Measurements from ENCODE around the gene UBXN2A. TPM values are rescaled to one million over a fixed set of nuclear protein-coding genes. Genes with fewer than 3 reads are reported as not detected.

Gene UBXN2A
- total RNA-seq, 1 donor from 2014 or later = 14.1 TPM

DNA sequence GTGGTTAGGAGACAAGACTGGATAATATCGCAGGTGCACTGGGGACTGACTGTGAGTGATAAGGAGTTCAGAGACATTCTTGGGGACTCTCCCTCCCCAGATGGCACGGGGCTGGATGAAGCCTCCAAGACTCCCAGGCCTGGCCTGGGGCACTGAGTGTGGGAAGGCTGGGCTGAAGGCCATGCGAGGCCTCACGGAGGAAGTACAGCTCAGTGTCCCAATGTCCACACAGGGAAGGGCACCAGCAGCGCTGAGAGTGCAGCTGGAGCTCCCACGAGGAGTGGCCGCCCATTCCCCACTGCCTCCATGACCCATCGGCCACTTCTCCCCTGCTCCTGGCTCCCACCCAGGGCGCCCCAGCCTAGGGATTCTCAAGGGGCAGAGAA, 76.1 kb downstream of the UBXN2A start:
- no peaks in the 10 kb centered on the region for H3K4me1 ChIP-seq
- H3K27me3 ChIP-seq (ENCODE audit: low read depth) = peaks cover 5% of the 10 kb centered on the region
- H3K27ac ChIP-seq = no peak overlapping the region
- intact Hi-C loops (cut with DNase I) = no loop called here
- ATAC-seq (peak in 1 of 2 donors; percentile 8), DNase-seq (no peak)
- no peaks in the 10 kb centered on the region for H3K9me3 ChIP-seq
- TF ChIP-seq CTCF (IDR thresholded peaks at IDR 0.05) = no peak
- H3K36me3 ChIP-seq = no peaks in the 10 kb centered on the region
- H3K4me3 ChIP-seq = no peak overlapping the region

DNA sequence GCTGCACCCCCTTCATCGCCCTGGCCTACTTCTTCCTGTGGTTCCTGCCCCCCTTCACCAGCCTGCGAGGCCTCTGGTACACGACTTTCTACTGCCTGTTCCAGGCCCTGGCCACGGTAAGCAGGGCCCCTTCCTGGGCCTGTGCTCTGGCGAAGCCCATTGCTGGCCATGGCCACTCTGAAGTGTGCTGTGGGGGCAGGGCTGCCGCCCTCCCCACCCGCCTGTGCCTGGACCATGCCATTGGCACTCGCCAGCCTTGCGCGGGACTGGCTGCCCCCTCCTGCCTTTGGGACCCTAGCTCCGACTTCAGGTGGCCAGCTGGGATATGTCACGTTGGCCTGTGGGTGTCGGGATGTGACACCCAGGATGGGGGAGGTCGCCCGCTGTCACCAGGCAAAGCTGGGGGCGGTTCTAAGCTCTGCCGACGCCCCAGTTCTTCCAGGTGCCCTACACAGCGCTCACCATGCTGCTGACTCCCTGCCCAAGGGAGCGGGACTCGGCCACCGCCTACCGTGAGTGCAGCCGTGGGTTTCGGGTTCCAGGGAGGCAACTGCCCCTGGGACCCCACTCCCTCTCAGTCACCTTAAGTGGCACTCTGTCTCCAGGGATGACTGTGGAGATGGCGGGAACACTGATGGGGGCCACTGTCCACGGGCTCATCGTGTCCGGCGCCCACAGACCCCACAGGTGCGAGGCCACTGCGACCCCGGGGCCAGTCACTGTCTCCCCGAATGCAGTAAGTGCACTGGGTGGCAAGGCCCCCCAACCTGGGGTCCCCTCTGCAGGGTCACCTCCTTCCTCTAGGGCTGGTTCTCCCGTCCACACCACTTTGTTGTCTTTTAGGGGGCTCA, 76.8 kb downstream of the UBXN2A start:
- no peak overlapping the region for H3K4me3 ChIP-seq
- ATAC-seq (peak in 1 of 2 donors; percentile 24), DNase-seq (no peak)
- no peak overlapping the region for H3K27ac ChIP-seq
- TF ChIP-seq CTCF (IDR thresholded peaks at IDR 0.05) = no peak
- intact Hi-C loops (cut with DNase I) = no loop called here
- H3K9me3 ChIP-seq = no peaks in the 10 kb centered on the region
- no peaks in the 10 kb centered on the region for H3K27me3 ChIP-seq (ENCODE audit: low read depth)
- no peaks in the 10 kb centered on the region for H3K36me3 ChIP-seq
- no peaks in the 10 kb centered on the region for H3K4me1 ChIP-seq

- no peaks in the 10 kb centered on the region for H3K36me3 ChIP-seq
- no peak for DNase-seq
- no peaks in the 10 kb centered on the region for H3K9me3 ChIP-seq
- ATAC-seq = no peak
- H3K27me3 ChIP-seq (ENCODE audit: low read depth) = no peaks in the 10 kb centered on the region
- no peaks in the 10 kb centered on the region for H3K4me1 ChIP-seq
- no peak overlapping the region for H3K4me3 ChIP-seq
- intact Hi-C loops (cut with DNase I) = no loop called here
- H3K27ac ChIP-seq = no peak overlapping the region
- no peak for TF ChIP-seq CTCF (IDR thresholded peaks at IDR 0.05)
Measured at GRCh38 chr2:24017711-24018110, 77.4 kb downstream of the UBXN2A start.

- Histone ChIP-seq H3K36me3 (peaks cover 3% of the 10 kb centered on the region), H3K4me3 (no peak overlapping the region), H3K4me1 (no peaks in the 10 kb centered on the region), H3K27me3 (ENCODE audit: low read depth) (no peaks in the 10 kb centered on the region), H3K9me3 (no peaks in the 10 kb centered on the region), H3K27ac (no peak overlapping the region)
- DNase-seq = no peak
- intact Hi-C loops (cut with DNase I) = no loop called here
- TF ChIP-seq CTCF (IDR thresholded peaks at IDR 0.05) = no peak
- ATAC-seq = no peak
Measured at GRCh38 chr2:24018241-24018640, 78.0 kb downstream of the UBXN2A start.

- no peak for TF ChIP-seq CTCF (IDR thresholded peaks at IDR 0.05)
- ATAC-seq (no peak), DNase-seq (no peak)
- H3K9me3 ChIP-seq = no peaks in the 10 kb centered on the region
- no peak overlapping the region for H3K27ac ChIP-seq
- H3K4me3 ChIP-seq = no peak overlapping the region
- no peaks in the 10 kb centered on the region for H3K27me3 ChIP-seq (ENCODE audit: low read depth)
- H3K4me1 ChIP-seq = no peaks in the 10 kb centered on the region
- H3K36me3 ChIP-seq = peaks cover 11% of the 10 kb centered on the region
- intact Hi-C loops (cut with DNase I) = no loop called here
Measured at GRCh38 chr2:24019729-24020128, 79.5 kb downstream of the UBXN2A start.
